Measurements from ENCODE around the gene UGT1A7.

The UGT1A7 gene

DNA sequence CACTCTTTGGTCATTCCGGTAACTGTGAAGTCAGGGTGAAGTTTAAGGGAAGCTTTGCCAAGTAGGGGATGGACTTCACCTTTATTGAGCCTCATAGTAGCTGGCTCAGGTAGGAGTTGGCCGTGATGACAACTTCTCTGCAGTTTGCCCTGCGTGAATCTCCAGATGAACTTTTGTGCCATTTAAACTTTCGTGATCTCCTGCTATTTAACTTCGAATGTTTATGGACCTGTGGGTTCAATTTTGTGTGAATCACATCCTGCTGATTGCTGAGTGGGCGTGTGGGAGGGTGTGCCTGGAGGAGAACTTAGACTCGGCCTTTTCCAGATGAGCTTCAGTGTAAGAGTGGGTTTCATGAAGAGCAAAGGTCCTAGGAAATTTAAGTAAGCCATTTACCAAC is 82.6 kb downstream of the UGT1A7 start:
- Histone ChIP-seq H4K20me1 (ENCODE audit: insufficient read depth, low read length) (no peaks in the 10 kb centered on the region), H3K36me3 (ENCODE audit: insufficient read depth, low read length) (no peaks in the 10 kb centered on the region), H3K4me1 (ENCODE audit: insufficient read depth, low read length, severe bottlenecking) (no peaks in the 10 kb centered on the region), H2AFZ (ENCODE audit: low read length) (no peak overlapping the region), H3K4me3 (ENCODE audit: low read depth, low read length, poor library complexity, severe bottlenecking) (no peak overlapping the region), H3K4me2 (ENCODE audit: low read length) (no peak overlapping the region), H3K27ac (ENCODE audit: low read depth, low read length, poor library complexity, severe bottlenecking) (no peak overlapping the region), H3K27me3 (ENCODE audit: insufficient read depth, low read length) (no peaks in the 10 kb centered on the region), H3K79me2 (ENCODE audit: insufficient read depth, low read length) (no peaks in the 10 kb centered on the region), H3F3A (ENCODE audit: insufficient read depth, low read length) (no peaks in the 10 kb centered on the region), H3K9ac (ENCODE audit: low read length) (no peak overlapping the region), H3K9me2 (ENCODE audit: low read depth, low read length) (no peaks in the 10 kb centered on the region), H3K9me3 (ENCODE audit: low read length) (no peaks in the 10 kb centered on the region)
- no peak for TF ChIP-seq EZH2 (IDR thresholded peaks at IDR 0.05; ENCODE audit: borderline replicate concordance, low read length)
- TF ChIP-seq, protein P1, sequence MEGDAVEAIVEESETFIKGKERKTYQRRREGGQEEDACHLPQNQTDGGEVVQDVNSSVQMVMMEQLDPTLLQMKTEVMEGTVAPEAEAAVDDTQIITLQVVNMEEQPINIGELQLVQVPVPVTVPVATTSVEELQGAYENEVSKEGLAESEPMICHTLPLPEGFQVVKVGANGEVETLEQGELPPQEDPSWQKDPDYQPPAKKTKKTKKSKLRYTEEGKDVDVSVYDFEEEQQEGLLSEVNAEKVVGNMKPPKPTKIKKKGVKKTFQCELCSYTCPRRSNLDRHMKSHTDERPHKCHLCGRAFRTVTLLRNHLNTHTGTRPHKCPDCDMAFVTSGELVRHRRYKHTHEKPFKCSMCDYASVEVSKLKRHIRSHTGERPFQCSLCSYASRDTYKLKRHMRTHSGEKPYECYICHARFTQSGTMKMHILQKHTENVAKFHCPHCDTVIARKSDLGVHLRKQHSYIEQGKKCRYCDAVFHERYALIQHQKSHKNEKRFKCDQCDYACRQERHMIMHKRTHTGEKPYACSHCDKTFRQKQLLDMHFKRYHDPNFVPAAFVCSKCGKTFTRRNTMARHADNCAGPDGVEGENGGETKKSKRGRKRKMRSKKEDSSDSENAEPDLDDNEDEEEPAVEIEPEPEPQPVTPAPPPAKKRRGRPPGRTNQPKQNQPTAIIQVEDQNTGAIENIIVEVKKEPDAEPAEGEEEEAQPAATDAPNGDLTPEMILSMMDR (IDR thresholded peaks at IDR 0.05; ENCODE audit: low read length) = no peak

DNA sequence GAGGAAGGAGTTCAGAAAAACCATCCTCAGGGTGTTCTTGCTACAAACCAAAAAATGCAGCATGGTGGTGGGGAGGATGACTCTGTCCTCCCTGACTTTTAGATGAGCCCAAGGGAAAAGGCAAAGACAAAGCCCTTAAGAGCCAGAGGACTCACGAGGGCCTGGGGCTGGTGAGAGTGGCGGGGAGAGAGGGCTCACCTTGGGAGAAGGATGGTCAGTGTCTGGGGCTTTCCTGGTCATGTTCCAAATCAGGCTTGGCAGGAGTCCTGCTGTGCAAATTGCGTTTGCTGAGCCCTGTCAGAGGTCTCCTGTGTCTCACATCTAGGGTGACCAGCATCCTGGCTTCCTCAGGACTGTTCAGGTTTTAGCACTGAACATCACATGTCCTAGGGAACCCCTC is 83.1 kb downstream of the UGT1A7 start:
- Histone ChIP-seq H3K27me3 (ENCODE audit: insufficient read depth, low read length) (no peaks in the 10 kb centered on the region), H3K36me3 (ENCODE audit: insufficient read depth, low read length) (no peaks in the 10 kb centered on the region), H2AFZ (ENCODE audit: low read length) (no peak overlapping the region), H3K4me3 (ENCODE audit: low read depth, low read length, poor library complexity, severe bottlenecking) (no peak overlapping the region), H3K79me2 (ENCODE audit: insufficient read depth, low read length) (no peaks in the 10 kb centered on the region), H3K9me2 (ENCODE audit: low read depth, low read length) (no peaks in the 10 kb centered on the region), H3K9ac (ENCODE audit: low read length) (no peak overlapping the region), H3K9me3 (ENCODE audit: low read length) (no peaks in the 10 kb centered on the region), H3F3A (ENCODE audit: insufficient read depth, low read length) (no peaks in the 10 kb centered on the region), H3K27ac (ENCODE audit: low read depth, low read length, poor library complexity, severe bottlenecking) (no peak overlapping the region), H3K4me2 (ENCODE audit: low read length) (no peak overlapping the region), H4K20me1 (ENCODE audit: insufficient read depth, low read length) (no peaks in the 10 kb centered on the region), H3K4me1 (ENCODE audit: insufficient read depth, low read length, severe bottlenecking) (no peaks in the 10 kb centered on the region)
- no peak for TF ChIP-seq EZH2 (IDR thresholded peaks at IDR 0.05; ENCODE audit: borderline replicate concordance, low read length)
- TF ChIP-seq, protein P1 (IDR thresholded peaks at IDR 0.05; ENCODE audit: low read length) = no peak

DNA sequence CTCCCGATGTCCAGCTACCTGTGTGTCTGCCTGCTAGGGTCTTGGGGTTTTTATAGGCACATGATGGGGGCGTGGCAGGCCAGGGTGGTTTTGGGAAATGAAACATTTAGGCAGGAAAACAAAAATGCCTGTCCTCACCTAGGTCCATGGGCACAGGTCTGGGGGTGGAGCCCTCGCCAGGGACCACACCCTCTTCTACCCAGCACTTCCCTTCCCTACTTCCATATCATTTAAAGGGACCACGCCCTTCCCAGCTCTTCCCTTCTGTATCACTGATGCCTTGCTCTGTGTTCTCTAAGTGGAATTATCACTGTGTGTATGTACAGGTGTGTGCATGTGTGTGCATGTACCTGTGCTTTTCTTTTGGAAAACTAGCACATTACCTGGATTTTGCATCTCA is 84.7 kb downstream of the UGT1A7 start:
- Histone ChIP-seq H3K9me2 (ENCODE audit: low read depth, low read length) (no peaks in the 10 kb centered on the region), H3K27me3 (ENCODE audit: insufficient read depth, low read length) (no peaks in the 10 kb centered on the region), H2AFZ (ENCODE audit: low read length) (no peak overlapping the region), H3K4me2 (ENCODE audit: low read length) (no peak overlapping the region), H4K20me1 (ENCODE audit: insufficient read depth, low read length) (no peaks in the 10 kb centered on the region), H3K79me2 (ENCODE audit: insufficient read depth, low read length) (no peaks in the 10 kb centered on the region), H3K27ac (ENCODE audit: low read depth, low read length, poor library complexity, severe bottlenecking) (no peak overlapping the region), H3F3A (ENCODE audit: insufficient read depth, low read length) (no peaks in the 10 kb centered on the region), H3K4me3 (ENCODE audit: low read depth, low read length, poor library complexity, severe bottlenecking) (no peak overlapping the region), H3K4me1 (ENCODE audit: insufficient read depth, low read length, severe bottlenecking) (no peaks in the 10 kb centered on the region), H3K9me3 (ENCODE audit: low read length) (no peaks in the 10 kb centered on the region), H3K9ac (ENCODE audit: low read length) (no peak overlapping the region), H3K36me3 (ENCODE audit: insufficient read depth, low read length) (no peaks in the 10 kb centered on the region)
- no peak for TF ChIP-seq EZH2 (IDR thresholded peaks at IDR 0.05; ENCODE audit: borderline replicate concordance, low read length)
- TF ChIP-seq, protein P1 (IDR thresholded peaks at IDR 0.05; ENCODE audit: low read length) = no peak
